H1 (cell line): ENCODE data around the gene MGLL. TPM values are rescaled to one million over a fixed set of nuclear protein-coding genes. Genes with fewer than 3 reads are reported as not detected.

ENCODE experiments used
- ASH2L ChIP-seq: fragments of 200-600, 300-600 bp; sonication (generic); IDR thresholded peaks from one replicate; pipeline ENCODE4 v1.7.1; 2017; ENCODE audit warnings: low read length
- ATF3 ChIP-seq: IDR thresholded peaks from 2 replicates; pipeline ENCODE4 v1.6.1; 2011; ENCODE audit warnings: low read depth, mild to moderate bottlenecking, low read length; ENCODE audit not compliant: insufficient read depth
- CTBP2 ChIP-seq: IDR thresholded peaks from 2 replicates; pipeline ENCODE4 v1.7.0; 2011; ENCODE audit warnings: borderline replicate concordance, mild to moderate bottlenecking, moderate library complexity, mixed read lengths, low read length; ENCODE audit not compliant: insufficient read depth, insufficient read length
- HDAC6 ChIP-seq: IDR thresholded peaks from one replicate; pipeline ENCODE4 v1.7.1; 2012; ENCODE audit warnings: low read depth, mild to moderate bottlenecking, inconsistent platforms, low read length, moderate library complexity
- KDM1A ChIP-seq: fragments of 200-600, 300-600 bp; sonication (generic); IDR thresholded peaks from 2 replicates; pipeline ENCODE4 v1.7.1; 2016; ENCODE audit warnings: mild to moderate bottlenecking, low read length, borderline replicate concordance
- POLR2AphosphoS5 ChIP-seq: IDR thresholded peaks from 2 replicates; pipeline ENCODE4 v1.6.1; 2011; ENCODE audit warnings: low read depth, low read length
- RAD21 ChIP-seq, 2 experiments: IDR thresholded peaks in 1 of 2; conservative IDR thresholded peaks in 1 of 2; 2 replicates each; pipeline ENCODE4 v1.6.1; 2011; ENCODE audit warnings: low read depth in 2 of 2, low read length in 2 of 2, improper control_type of control experiment in 1 of 2, inconsistent platforms in 1 of 2, mild to moderate bottlenecking in 1 of 2, moderate library complexity in 1 of 2
- ZNF274 ChIP-seq: IDR thresholded peaks from 2 replicates; pipeline ENCODE4 v1.7.0; 2012; ENCODE audit warnings: low read length, borderline replicate concordance; ENCODE audit errors: extremely low read depth
- polyA plus RNA-seq, 7 experiments: library from polyadenylated mRNA; depleted of rRNA in 3 of 7; stranded (reverse) in 5 of 7; unstranded in 2 of 7; fragments of >200 nt in 5 of 7; fragments of 200-250 nt in 2 of 7; gene quantifications; 1 replicate in 5 of 7; 2 replicates in 1 of 7; 4 replicates in 1 of 7; pipeline versions ENCODE4 v1.2.1 to v1.2.3, GENCODE V29; 2011 to 2013; ENCODE audit warnings: missing spikeins in 2 of 7, mixed read lengths in 2 of 7
- total RNA-seq: library from RNA; stranded (reverse); fragmentation: NEBNext Ultra II Directional; extraction: Animal tissue kit (Norgen Biotek cat#: 25700); gene quantifications from 2 replicates; pipeline ENCODE4 v1.2.1, GENCODE V29; 2021

MGLL gene
- total and polyA plus RNA-seq, 2 of the 8 experiments (the other 6 are each of a cell fraction or from before 2014, with no cell fraction given), result 0.05 to 0.34 TPM

- TF ChIP-seq POLR2AphosphoS5, result no peak
- TF ChIP-seq HDAC6, result no peak
- no peak for TF ChIP-seq ZNF274
- TF ChIP-seq ATF3, result no peak
- no peak for TF ChIP-seq CTBP2
- no peak for TF ChIP-seq RAD21 (IDR thresholded peaks at IDR 0.05 in 1 of 2, conservative IDR thresholded peaks at IDR 0.05 in 1 of 2; ENCODE audit: low read depth in 2 of 2, low read length in 2 of 2)
- no peak for TF ChIP-seq KDM1A
- TF ChIP-seq ASH2L, result no peak
Observed at GRCh38 chr3:127676921-127677351, 145.4 kb downstream of the MGLL start (continued).
